GM12878 (cell line): ENCODE measurements around the gene LIN7C. TPM values are rescaled to one million over a fixed set of nuclear protein-coding genes. Genes with fewer than 3 reads are reported as not detected.

ENCODE experiments used
- CEBPZ ChIP-seq: fragments of 150-350 bp; IDR thresholded peaks from 2 replicates; pipeline ENCODE4 v1.6.1; 2016; ENCODE audit warnings: low read depth, low read length
- CREB1 ChIP-seq: IDR thresholded peaks from 2 replicates; pipeline ENCODE4 v1.6.1; 2012; ENCODE audit warnings: low read depth, mild to moderate bottlenecking, inconsistent platforms
- CREM ChIP-seq: IDR thresholded peaks from 2 replicates; pipeline ENCODE4 v1.6.1; 2014; ENCODE audit warnings: antibody characterized with exemption, low read depth
- DPF2 ChIP-seq: fragments of 450-650 bp; IDR thresholded peaks from 2 replicates; pipeline ENCODE4 v1.6.1; 2017; ENCODE audit warnings: mild to moderate bottlenecking
- EED ChIP-seq: sonication (generic); IDR thresholded peaks from 2 replicates; pipeline ENCODE4 v1.6.1; 2016; ENCODE audit warnings: antibody characterized with exemption, low read depth
- EGR1 ChIP-seq, 2 experiments: IDR thresholded peaks; 1 replicate in 1 of 2; 2 replicates in 1 of 2; pipeline ENCODE4 v1.6.1; 2011 to 2012; ENCODE audit warnings: low read depth in 2 of 2, low read length in 2 of 2, borderline replicate concordance in 1 of 2, mild to moderate bottlenecking in 1 of 2, moderate library complexity in 1 of 2
- FOS ChIP-seq: IDR thresholded peaks from 3 replicates; pipeline ENCODE4 v1.6.1; 2011; ENCODE audit warnings: borderline replicate concordance; ENCODE audit not compliant: insufficient read length; ENCODE audit errors: extremely low read depth
- GATAD2B ChIP-seq: fragments of 450-650 bp; conservative IDR thresholded peaks from 2 replicates; pipeline ENCODE4 v1.6.1; 2017; ENCODE audit warnings: low read depth, mild to moderate bottlenecking, moderate library complexity
- HSF1 ChIP-seq: fragments of 150-350 bp; IDR thresholded peaks from 2 replicates; pipeline ENCODE4 v1.6.1; 2014; ENCODE audit warnings: mild to moderate bottlenecking, low read depth, low read length
- IKZF2 ChIP-seq, 2 experiments: fragments of 450-650 bp; IDR thresholded peaks; 2 replicates each; pipeline ENCODE4 v1.6.1; 2017; ENCODE audit warnings: mild to moderate bottlenecking in 2 of 2, moderate library complexity in 2 of 2
- LARP7 ChIP-seq: fragments of 450-650 bp; IDR thresholded peaks from 2 replicates; pipeline ENCODE4 v1.6.1; 2017; ENCODE audit warnings: mild to moderate bottlenecking
- MAX ChIP-seq: IDR thresholded peaks from 2 replicates; pipeline ENCODE4 v1.6.1; 2012; ENCODE audit warnings: low read depth, low read length, improper control_type of control experiment
- NR2C1 ChIP-seq: fragments of 450-650 bp; IDR thresholded peaks from 2 replicates; pipeline ENCODE4 v1.6.1; 2017; ENCODE audit warnings: antibody characterized with exemption, mild to moderate bottlenecking, moderate library complexity
- POLR2A ChIP-seq: IDR thresholded peaks from 2 replicates; pipeline ENCODE4 v1.6.1; 2011; ENCODE audit warnings: low read depth, mild to moderate bottlenecking, low read length
- PRDM15 ChIP-seq: fragments of 450-650 bp; formaldehyde crosslinking; IDR thresholded peaks from 2 replicates; pipeline ENCODE4 v1.4.0; 2020; ENCODE audit warnings: mild to moderate bottlenecking, moderate library complexity
- RELA ChIP-seq: fragments of 450-650 bp; IDR thresholded peaks from 2 replicates; pipeline ENCODE4 v1.8.0; 2014; ENCODE audit warnings: borderline replicate concordance; ENCODE audit not compliant: partially characterized antibody
- SIN3A ChIP-seq: IDR thresholded peaks from 2 replicates; pipeline ENCODE4 v1.6.1; 2012; ENCODE audit warnings: low read depth, low read length, improper control_type of control experiment
- SMAD5 ChIP-seq: IDR thresholded peaks from 2 replicates; pipeline ENCODE4 v1.6.1; 2016; ENCODE audit warnings: antibody characterized with exemption, low read depth
- SMARCA5 ChIP-seq: fragments of 450-650 bp; IDR thresholded peaks from 2 replicates; pipeline ENCODE4 v1.6.1; 2017; ENCODE audit warnings: mild to moderate bottlenecking
- TCF3 ChIP-seq: IDR thresholded peaks from 2 replicates; pipeline ENCODE4 v1.6.1; 2012; ENCODE audit warnings: low read depth, mild to moderate bottlenecking, low read length, borderline replicate concordance; ENCODE audit not compliant: insufficient read depth
- TCF7 ChIP-seq: IDR thresholded peaks from 2 replicates; pipeline ENCODE4 v1.6.1; 2014; ENCODE audit warnings: antibody characterized with exemption, borderline replicate concordance
- polyA plus RNA-seq, 11 experiments: library from polyadenylated mRNA; depleted of rRNA in 4 of 11; unstranded in 6 of 11; stranded (reverse) in 5 of 11; fragments of >200 nt; fragmentation: Nextera tagmentation in 4 of 11; fragmentation: Illumina TruSeq in 1 of 11; extraction: Ambion mirVana in 4 of 11; extraction: Trizol in 1 of 11; gene quantifications; 1 replicate in 1 of 11; 2 replicates in 10 of 11; pipeline versions ENCODE4 v1.2.1 to v1.2.3, GENCODE V29; 2011 to 2016; ENCODE audit warnings: inconsistent platforms in 2 of 11, missing spikeins in 2 of 11, low read depth in 1 of 11
- total RNA-seq, 4 experiments: library from RNA; depleted of rRNA in 3 of 4; stranded (reverse); fragments of >200 nt in 3 of 4; fragmentation: Illumina TruSeq in 1 of 4; extraction: Trizol in 1 of 4; gene quantifications; 2 replicates each; pipeline versions ENCODE4 v1.2.1 to v1.2.3, GENCODE V29; 2013 to 2021

Gene LIN7C
- total and polyA plus RNA-seq, 10 of the 15 experiments (the other 5 are each of a cell fraction or from before 2014, with no cell fraction given), result 6.0 to 23.7 (median 15.1) TPM

- TF ChIP-seq PRDM15 (CRISPR knock-in tag), result no peak
- peak; percentile 72; the same call in 1 of the 2 replicates for TF ChIP-seq SIN3A
- peak in 1 of 2 experiments; percentile 68; a peak in 1 of 3 replicates for TF ChIP-seq EGR1 (IDR thresholded peaks at IDR 0.05; ENCODE audit: borderline replicate concordance in 1 of 2, low read depth in 2 of 2, low read length in 2 of 2)
- 0 out of 4 replicates have a peak, but pooled peaks of 1 of the 2 experiments have one; percentile 29 for TF ChIP-seq IKZF2 (IDR thresholded peaks at IDR 0.05)
- peak; percentile 50 for TF ChIP-seq MAX
- 0 out of 2 replicates have a peak, but pooled peaks have one; percentile 35 for TF ChIP-seq SMARCA5
- TF ChIP-seq TCF3, result 0 out of 2 replicates have a peak, but pooled peaks have one; percentile 44
- TF ChIP-seq EED, result peak; percentile 27; the same call in 1 of the 2 replicates
- TF ChIP-seq DPF2, result peak; percentile 52; the same call in 1 of the 2 replicates
- peak; percentile 93 for TF ChIP-seq CREM
- peak; percentile 94 for TF ChIP-seq CREB1
- peak; percentile 73 for TF ChIP-seq NR2C1
- no peak for TF ChIP-seq FOS
- no peak for TF ChIP-seq TCF7
- TF ChIP-seq POLR2A, result peak; percentile 99
- TF ChIP-seq LARP7, result peak; percentile 51
- TF ChIP-seq CEBPZ, result no peak
- TF ChIP-seq GATAD2B, result no peak; the same call in none of the 2 replicates
- TF ChIP-seq RELA, result no peak
- peak; percentile 91 for TF ChIP-seq SMAD5
- no peak for TF ChIP-seq HSF1
Observed at GRCh38 chr11:27506200-27507182, at the start of gene LIN7C (continued).
